GM23248 (cell line): ENCODE data around the gene SLC25A1. TPM values are rescaled to one million over a fixed set of nuclear protein-coding genes. Genes with fewer than 3 reads are reported as not detected.

Source experiments
- DNase-seq: peaks from one replicate; pipeline ENCODE4 v3.0.0-alpha.2; 2015
- H2AFZ ChIP-seq: fragments of 200-600 bp; sonication (generic); 2 replicates; pipeline ENCODE4 v1.6.1; 2016; ENCODE audit warnings: antibody characterized with exemption
- H3F3A ChIP-seq: fragments of 200-600 bp; sonication (generic); 2 replicates; pipeline ENCODE4 v1.6.1; 2016; ENCODE audit warnings: mild to moderate bottlenecking, antibody characterized with exemption, mixed run types; ENCODE audit not compliant: insufficient read depth
- H3K27ac ChIP-seq: fragments of 200-600 bp; sonication (generic); 2 replicates; pipeline ENCODE4 v1.5.1; 2016; ENCODE audit warnings: mild to moderate bottlenecking
- H3K27me3 ChIP-seq: fragments of 200-600 bp; sonication (generic); replicated peaks from 2 replicates; pipeline ENCODE4 v1.6.1; 2016; ENCODE audit warnings: mild to moderate bottlenecking; ENCODE audit not compliant: insufficient read depth
- H3K36me3 ChIP-seq: fragments of 200-600 bp; sonication (generic); 2 replicates; pipeline ENCODE4 v1.6.1; 2016; ENCODE audit warnings: low read depth, mild to moderate bottlenecking
- H3K4me1 ChIP-seq: fragments of 200-600 bp; sonication (generic); 2 replicates; pipeline ENCODE4 v1.6.1; 2016; ENCODE audit warnings: mild to moderate bottlenecking; ENCODE audit not compliant: insufficient read depth
- H3K4me2 ChIP-seq: fragments of 200-600 bp; sonication (generic); one replicate; pipeline ENCODE4 v1.6.1; 2016; ENCODE audit warnings: mild to moderate bottlenecking; ENCODE audit not compliant: unreplicated experiment
- H3K4me3 ChIP-seq: fragments of 200-600 bp; sonication (generic); 2 replicates; pipeline ENCODE4 v1.5.1; 2016; ENCODE audit warnings: mild to moderate bottlenecking
- H3K79me2 ChIP-seq: fragments of 200-600 bp; sonication (generic); 2 replicates; pipeline ENCODE4 v1.6.1; 2016; ENCODE audit warnings: mild to moderate bottlenecking; ENCODE audit not compliant: insufficient read depth
- H3K9ac ChIP-seq: fragments of 200-600 bp; sonication (generic); 2 replicates; pipeline ENCODE4 v1.6.1; 2016; ENCODE audit warnings: mild to moderate bottlenecking
- H3K9me2 ChIP-seq: fragments of 200-600 bp; sonication (generic); 2 replicates; pipeline ENCODE4 v1.6.1; 2016; ENCODE audit warnings: mixed run types, mild to moderate bottlenecking, moderate library complexity; ENCODE audit not compliant: insufficient read depth
- H3K9me3 ChIP-seq: fragments of 200-600 bp; sonication (generic); one replicate; pipeline ENCODE4 v1.6.1; 2017; ENCODE audit warnings: low read depth
- H4K20me1 ChIP-seq: fragments of 200-600 bp; sonication (generic); 2 replicates; pipeline ENCODE4 v1.6.0; 2016; ENCODE audit not compliant: insufficient read depth
- EZH2 ChIP-seq: fragments of 200-600 bp; sonication (generic); IDR thresholded peaks from 2 replicates; pipeline ENCODE4 v1.6.1; 2018; ENCODE audit warnings: antibody characterized with exemption, mild to moderate bottlenecking; ENCODE audit not compliant: insufficient read depth, poor library complexity, severe bottlenecking
- EZH2phosphoT487 ChIP-seq: fragments of 200-600 bp; sonication (generic); IDR thresholded peaks from 2 replicates; pipeline ENCODE4 v1.6.1; 2018; ENCODE audit warnings: antibody characterized with exemption, moderate library complexity, mild to moderate bottlenecking, low read depth; ENCODE audit not compliant: insufficient read depth
- WGBS, 2 experiments: methylation state at CpG; one replicate each; pipeline ENCODE4 v1.1.6; 2015 to 2017; ENCODE audit warnings: low lambda C conversion rate in 2 of 2, low coverage in 1 of 2; ENCODE audit errors: missing lambda C conversion rate in 2 of 2; 5-methylcytosine and 5-hydroxymethylcytosine counted together
- in situ Hi-C: fragments of 300-500 bp; cut with MboI; formaldehyde crosslinking; loops from 2 replicates; pipeline ENCODE4 v1.15.0; 2020
- polyA plus RNA-seq: library from polyadenylated mRNA; unstranded; fragments of >200 nt; fragmentation: Nextera tagmentation; extraction: Ambion mirVana; gene quantifications from 2 replicates; pipeline ENCODE4 v1.2.1, GENCODE V29; 2016
- total RNA-seq: library from RNA; depleted of rRNA; stranded (reverse); fragments of >200 nt; shearing (Covaris generic); gene quantifications from 2 replicates; pipeline ENCODE4 v1.2.3, GENCODE V29; 2014

The SLC25A1 gene
- total and polyA plus RNA-seq, 2 experiments from 2014 or later = 99.5 to 113 TPM

- Histone ChIP-seq H3K4me1 (peaks cover 7% of the 10 kb centered on the region), H3F3A (no peaks in the 10 kb centered on the region), H3K9me3 (no peaks in the 10 kb centered on the region), H3K36me3 (no peaks in the 10 kb centered on the region; the same call in 1 of the 2 replicates), H3K27me3 (peaks cover 11% of the 10 kb centered on the region), H3K9me2 (no peaks in the 10 kb centered on the region), H4K20me1 (no peaks in the 10 kb centered on the region), H3K27ac (peak overlapping the region; percentile 72), H3K4me2 (peak overlapping the region; percentile 92), H3K79me2 (peaks cover 27% of the 10 kb centered on the region), H3K9ac (peak overlapping the region; percentile 94), H2AFZ (peak overlapping the region; percentile 91), H3K4me3 (peak overlapping the region; percentile 99)
- in situ Hi-C loops = no loop called here
- TF ChIP-seq EZH2phosphoT487 (no peak), EZH2 (no peak)
- WGBS, 2 experiments = 6% methylated on average over 17 of the region's 17 CpGs
- DNase-seq = peak; percentile 71
These were observed 34.6 kb downstream of the SLC25A1 start for GRCh38 chr22:19143967-19144400.

DNA sequence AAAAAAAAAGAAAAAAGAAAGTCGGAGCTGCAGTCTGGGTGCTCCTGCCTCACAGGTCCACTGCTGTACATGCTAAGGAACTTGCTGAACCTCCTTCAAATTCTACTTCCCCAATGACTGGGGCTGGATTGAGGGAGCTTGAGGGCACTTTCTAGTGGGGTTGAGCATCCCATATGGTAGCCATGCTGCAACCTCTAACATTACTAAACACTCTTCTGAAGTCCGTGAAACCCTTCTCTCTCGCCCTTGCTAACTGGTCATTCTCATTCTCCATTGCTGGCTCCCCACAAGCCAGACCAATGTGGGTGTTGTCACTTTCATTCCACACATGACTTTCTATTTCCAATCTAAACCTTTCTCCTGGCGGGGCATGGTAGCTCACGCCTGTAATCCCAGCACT lies 35.3 kb downstream of the SLC25A1 start:
- no peak overlapping the region for H2AFZ ChIP-seq

GRCh38 chr22:19142394-19142793 lies 36.1 kb downstream of the SLC25A1 start:
- no peaks in the 10 kb centered on the region; the same call in 1 of the 2 replicates for H3K36me3 ChIP-seq
- H3K9ac ChIP-seq = no peak overlapping the region
- in situ Hi-C loops = no loop called here
- H3K4me1 ChIP-seq = peaks cover 7% of the 10 kb centered on the region
- TF ChIP-seq EZH2phosphoT487 (no peak), EZH2 (no peak)
- H3K9me3 ChIP-seq = no peaks in the 10 kb centered on the region
- H3K79me2 ChIP-seq = peaks cover 27% of the 10 kb centered on the region
- no peak overlapping the region for H3K4me3 ChIP-seq
- H3F3A ChIP-seq = no peaks in the 10 kb centered on the region
- H3K27me3 ChIP-seq = no peaks in the 10 kb centered on the region
- no peaks in the 10 kb centered on the region for H3K9me2 ChIP-seq
- H2AFZ ChIP-seq = no peak overlapping the region
- DNase-seq = no peak
- no peaks in the 10 kb centered on the region for H4K20me1 ChIP-seq
- WGBS, 2 experiments = 95 to 97% methylated on average over 8 to 9 of the region's 9 CpGs
- H3K27ac ChIP-seq = no peak overlapping the region
- H3K4me2 ChIP-seq = no peak overlapping the region

More for the DNA sequence above, 35.3 kb downstream of the SLC25A1 start:
- Histone ChIP-seq H3K27me3 (peaks cover 3% of the 10 kb centered on the region; the same call in 1 of the 2 replicates), H3K36me3 (no peaks in the 10 kb centered on the region; the same call in 1 of the 2 replicates), H3K9me3 (no peaks in the 10 kb centered on the region), H3K4me3 (peak overlapping the region; percentile 99), H3K4me1 (peaks cover 7% of the 10 kb centered on the region), H3K9ac (peak overlapping the region; percentile 94), H3K9me2 (no peaks in the 10 kb centered on the region), H3F3A (no peaks in the 10 kb centered on the region), H3K4me2 (peak overlapping the region; percentile 92), H4K20me1 (no peaks in the 10 kb centered on the region), H3K79me2 (peaks cover 27% of the 10 kb centered on the region), H3K27ac (no peak overlapping the region)
- 88 to 90% methylated on average over 5 of the region's 5 CpGs for WGBS, 2 experiments
- in situ Hi-C loops = no loop called here
- DNase-seq = no peak
- TF ChIP-seq EZH2phosphoT487 (no peak), EZH2 (no peak)

- Histone ChIP-seq H3K9me3 (no peaks in the 10 kb centered on the region), H4K20me1 (no peaks in the 10 kb centered on the region), H2AFZ (no peak overlapping the region), H3K4me2 (no peak overlapping the region), H3F3A (no peaks in the 10 kb centered on the region), H3K36me3 (no peaks in the 10 kb centered on the region; the same call in 1 of the 2 replicates), H3K79me2 (peaks cover 27% of the 10 kb centered on the region), H3K9ac (no peak overlapping the region), H3K27me3 (no peaks in the 10 kb centered on the region), H3K9me2 (no peaks in the 10 kb centered on the region), H3K4me3 (no peak overlapping the region), H3K4me1 (peaks cover 7% of the 10 kb centered on the region), H3K27ac (no peak overlapping the region)
- TF ChIP-seq EZH2 = no peak
- no peak for TF ChIP-seq EZH2phosphoT487
- no peak for DNase-seq
- WGBS, 2 experiments = 89 to 91% methylated on average over 5 of the region's 5 CpGs
- in situ Hi-C loops = no loop called here
These were observed 38.6 kb downstream of the SLC25A1 start for GRCh38 chr22:19139974-19140373.

- Histone ChIP-seq H3K4me2 (no peak overlapping the region), H4K20me1 (no peaks in the 10 kb centered on the region), H3K36me3 (no peaks in the 10 kb centered on the region; the same call in 1 of the 2 replicates), H3K4me3 (no peak overlapping the region), H2AFZ (no peak overlapping the region), H3K27me3 (no peaks in the 10 kb centered on the region), H3K4me1 (peaks cover 7% of the 10 kb centered on the region), H3K9me3 (no peaks in the 10 kb centered on the region), H3K27ac (no peak overlapping the region), H3F3A (no peaks in the 10 kb centered on the region), H3K79me2 (peaks cover 22% of the 10 kb centered on the region), H3K9ac (no peak overlapping the region), H3K9me2 (no peaks in the 10 kb centered on the region)
- TF ChIP-seq EZH2phosphoT487 (no peak), EZH2 (no peak)
- in situ Hi-C loops = no loop called here
- WGBS, 2 experiments = 82 to 85% methylated on average over 9 of the region's 9 CpGs
- DNase-seq = no peak
These were observed 39.6 kb downstream of the SLC25A1 start for GRCh38 chr22:19139001-19139356.
